Tibial nerve (tissue), 4 donors: ENCODE measurements around the gene BCAT1. TPM values are rescaled to one million over a fixed set of nuclear protein-coding genes. Genes with fewer than 3 reads are reported as not detected.
"Not testable (repeated sequence)": the region's sequence is repeated elsewhere in the genome, so short reads cannot be mapped to it uniquely, and the experiment has no call there.

Source experiments
- DNase-seq, 2 donors: peaks; one replicate each; pipeline ENCODE4 v3.0.0-alpha.2; 2019; ENCODE audit warnings: low spot score in 2 of 2
- H3K27ac ChIP-seq, 4 donors: fragments of 200-600 bp; sonication (generic) in 3 of 4; one replicate each; pipeline ENCODE4 v1.5.1; 2017 to 2019; ENCODE audit warnings: mild to moderate bottlenecking in 1 of 4
- H3K27me3 ChIP-seq, 2 donors: fragments of 200-600 bp; sonication (generic) in 1 of 2; one replicate each; pipeline versions ENCODE4 v1.5.1 to v1.6.0; 2017 to 2019
- H3K36me3 ChIP-seq, 3 donors: fragments of 200-600 bp; sonication (generic); one replicate each; pipeline ENCODE4 v1.5.1; 2018 to 2019
- H3K4me1 ChIP-seq, 4 donors: fragments of 200-600 bp; sonication (generic) in 3 of 4; one replicate each; pipeline ENCODE4 v1.5.1; 2017 to 2019
- H3K4me3 ChIP-seq, 4 donors: fragments of 200-600 bp; sonication (generic) in 3 of 4; one replicate each; pipeline ENCODE4 v1.5.1; 2017 to 2019; ENCODE audit warnings: mild to moderate bottlenecking in 1 of 4, moderate library complexity in 1 of 4
- H3K9me3 ChIP-seq, 4 donors: fragments of 200-600 bp; sonication (generic) in 3 of 4; one replicate each; pipeline ENCODE4 v1.5.1; 2017 to 2019
- EP300 ChIP-seq, 2 donors: sonication (generic); formaldehyde crosslinking; IDR thresholded peaks; one replicate each; pipeline ENCODE4 v1.6.1; 2017; ENCODE audit warnings: antibody characterized with exemption in 2 of 2, mild to moderate bottlenecking in 1 of 2
- POLR2A ChIP-seq, 2 donors: fragments of 450-650 bp; IDR thresholded peaks; one replicate each; pipeline ENCODE4 v1.6.1; 2017; ENCODE audit warnings: antibody characterized with exemption in 2 of 2, mild to moderate bottlenecking in 2 of 2, moderate library complexity in 2 of 2
- WGBS, 2 donors: methylation state at CpG; one replicate each; pipeline ENCODE4 v1.1.5; 2018; 5-methylcytosine and 5-hydroxymethylcytosine counted together
- total RNA-seq, 4 donors: library from RNA; depleted of rRNA; stranded (reverse); fragments of >200 nt; gene quantifications; one replicate each; pipeline ENCODE4 v1.1.0, GENCODE V29; 2016
- TF ChIP-seq, protein P1 (sequence below), 5 experiments: fragments of 200-600 bp in 3 of 5; fragments of 450-650 bp in 2 of 5; sonication (generic) in 3 of 5; IDR thresholded peaks; one replicate each; pipeline ENCODE4 v1.5.1; 2016 to 2019; ENCODE audit warnings: antibody characterized with exemption in 5 of 5, mild to moderate bottlenecking in 3 of 5, moderate library complexity in 2 of 5

BCAT1 gene
- total RNA-seq, 4 donors from 2014 or later, result 17.8 to 41.1 (median 35.0) TPM

GRCh38 chr12:24911271-24911791 lies 37.6 kb downstream of the BCAT1 start:
- WGBS, 2 donors, result 54 to 55% methylated on average over 9 of the region's 9 CpGs
- Histone ChIP-seq H3K4me3 (no peak overlapping the region), H3K27ac (no peak overlapping the region), H3K9me3 (no peaks in the 10 kb centered on the region), H3K4me1 (no peaks in the 10 kb centered on the region), H3K27me3 (no peaks in the 10 kb centered on the region), H3K36me3 (no peaks in the 10 kb centered on the region)
- no peak for DNase-seq
- TF ChIP-seq EP300 (IDR thresholded peaks at IDR 0.05) (no peak), POLR2A (IDR thresholded peaks at IDR 0.05) (no peak)
- TF ChIP-seq, protein P1, sequence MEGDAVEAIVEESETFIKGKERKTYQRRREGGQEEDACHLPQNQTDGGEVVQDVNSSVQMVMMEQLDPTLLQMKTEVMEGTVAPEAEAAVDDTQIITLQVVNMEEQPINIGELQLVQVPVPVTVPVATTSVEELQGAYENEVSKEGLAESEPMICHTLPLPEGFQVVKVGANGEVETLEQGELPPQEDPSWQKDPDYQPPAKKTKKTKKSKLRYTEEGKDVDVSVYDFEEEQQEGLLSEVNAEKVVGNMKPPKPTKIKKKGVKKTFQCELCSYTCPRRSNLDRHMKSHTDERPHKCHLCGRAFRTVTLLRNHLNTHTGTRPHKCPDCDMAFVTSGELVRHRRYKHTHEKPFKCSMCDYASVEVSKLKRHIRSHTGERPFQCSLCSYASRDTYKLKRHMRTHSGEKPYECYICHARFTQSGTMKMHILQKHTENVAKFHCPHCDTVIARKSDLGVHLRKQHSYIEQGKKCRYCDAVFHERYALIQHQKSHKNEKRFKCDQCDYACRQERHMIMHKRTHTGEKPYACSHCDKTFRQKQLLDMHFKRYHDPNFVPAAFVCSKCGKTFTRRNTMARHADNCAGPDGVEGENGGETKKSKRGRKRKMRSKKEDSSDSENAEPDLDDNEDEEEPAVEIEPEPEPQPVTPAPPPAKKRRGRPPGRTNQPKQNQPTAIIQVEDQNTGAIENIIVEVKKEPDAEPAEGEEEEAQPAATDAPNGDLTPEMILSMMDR (IDR thresholded peaks at IDR 0.05), result no peak

GRCh38 chr12:24910192-24910591 lies 38.7 kb downstream of the BCAT1 start:
- H3K27ac ChIP-seq, result peak overlapping the region in 1 of 4 donors; percentile 20
- H3K27me3 ChIP-seq, H3K4me3 ChIP-seq, DNase-seq, H3K4me1 ChIP-seq, H3K9me3 ChIP-seq, H3K36me3 ChIP-seq: not testable (repeated sequence)
- WGBS, 2 donors, result 95 to 97% methylated on average over 6 of the region's 6 CpGs

DNA sequence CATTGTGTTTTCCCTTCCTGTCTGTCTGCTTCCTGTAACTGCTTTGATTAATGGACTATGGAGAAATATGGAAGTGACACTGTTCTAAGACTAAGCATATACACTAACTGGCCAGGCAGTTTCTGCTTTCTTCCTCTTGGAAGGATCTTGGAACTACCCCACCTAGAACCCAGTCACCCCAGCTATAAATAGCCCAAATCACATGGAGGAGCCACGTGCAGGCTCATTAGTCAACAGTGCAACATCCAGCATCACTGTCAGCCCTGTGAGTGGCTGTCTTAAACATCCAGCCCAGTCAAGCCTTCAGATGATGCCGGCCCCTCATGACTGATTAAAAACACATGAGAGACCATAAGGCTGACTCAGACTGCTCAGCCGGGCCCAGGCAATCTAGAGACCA lies 39.2 kb downstream of the BCAT1 start:
- no peak for TF ChIP-seq POLR2A (IDR thresholded peaks at IDR 0.05)
- peak in 1 of 2 donors; percentile 74 for TF ChIP-seq EP300 (IDR thresholded peaks at IDR 0.05)
- peak; percentile 23 to 77 for DNase-seq
- H3K27me3 ChIP-seq, result no peaks in the 10 kb centered on the region
- no peak overlapping the region for H3K4me3 ChIP-seq
- H3K9me3 ChIP-seq, result no peaks in the 10 kb centered on the region
- H3K27ac ChIP-seq, result peak overlapping the region in 1 of 4 donors; percentile 20
- H3K36me3 ChIP-seq, result no peaks in the 10 kb centered on the region
- H3K4me1 ChIP-seq, result no peaks in the 10 kb centered on the region
- WGBS, 2 donors, result 56 to 62% methylated on average over 3 of the region's 3 CpGs

GRCh38 chr12:24907464-24907863 lies 41.4 kb downstream of the BCAT1 start:
- WGBS, 2 donors, result 95% methylated on average over 5 of the region's 5 CpGs
- no peaks in the 10 kb centered on the region for H3K9me3 ChIP-seq
- no peaks in the 10 kb centered on the region for H3K36me3 ChIP-seq
- H3K27ac ChIP-seq, result no peak overlapping the region
- peaks cover 0 to 12% (median 4%) of the 10 kb centered on the region in 4 donors for H3K4me1 ChIP-seq
- H3K27me3 ChIP-seq, result peaks cover 0 to 4% of the 10 kb centered on the region in 2 donors
- H3K4me3 ChIP-seq, result no peak overlapping the region
- DNase-seq, result no peak
- TF ChIP-seq, protein P1 (IDR thresholded peaks at IDR 0.05), result no peak
- TF ChIP-seq POLR2A (IDR thresholded peaks at IDR 0.05) (no peak), EP300 (IDR thresholded peaks at IDR 0.05) (no peak)

DNA sequence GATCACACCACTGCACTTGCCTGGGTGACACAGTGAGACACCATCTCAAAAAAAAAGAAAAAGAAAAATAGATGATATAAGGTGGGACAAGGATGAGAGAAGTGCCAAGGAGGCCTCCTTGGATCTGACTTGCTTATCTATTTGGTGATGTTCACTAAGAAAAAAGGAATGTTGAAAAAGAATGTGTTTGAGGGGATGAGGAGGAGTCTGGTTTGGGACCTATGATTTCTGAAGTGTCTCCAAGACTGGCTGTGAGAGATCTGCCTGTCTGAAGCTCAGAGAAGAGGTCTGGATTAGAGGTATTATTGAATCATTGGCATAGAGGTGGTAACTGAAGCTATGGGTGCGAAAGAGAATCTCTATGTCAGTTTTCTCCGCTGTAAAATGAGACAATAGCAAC lies 42.8 kb downstream of the BCAT1 start:
- peaks cover 0 to 4% of the 10 kb centered on the region in 2 donors for H3K27me3 ChIP-seq
- H3K4me3 ChIP-seq, result no peak overlapping the region
- H3K36me3 ChIP-seq, result no peaks in the 10 kb centered on the region
- no peaks in the 10 kb centered on the region for H3K9me3 ChIP-seq
- H3K4me1 ChIP-seq, result peaks cover 0 to 24% (median 5%) of the 10 kb centered on the region in 4 donors
- no peak for DNase-seq
- 94 to 100% methylated on average over 2 of the region's 2 CpGs for WGBS, 2 donors
- no peak overlapping the region for H3K27ac ChIP-seq
- TF ChIP-seq, protein P1 (IDR thresholded peaks at IDR 0.05), result no peak
- no peak for TF ChIP-seq EP300 (IDR thresholded peaks at IDR 0.05)
- no peak for TF ChIP-seq POLR2A (IDR thresholded peaks at IDR 0.05)

- Histone ChIP-seq H3K36me3 (no peaks in the 10 kb centered on the region), H3K4me3 (no peak overlapping the region), H3K9me3 (no peaks in the 10 kb centered on the region), H3K4me1 (peaks cover 0 to 28% (median 5%) of the 10 kb centered on the region in 4 donors), H3K27me3 (peaks cover 0 to 4% of the 10 kb centered on the region in 2 donors), H3K27ac (no peak overlapping the region)
- DNase-seq, result no peak
- TF ChIP-seq EP300 (IDR thresholded peaks at IDR 0.05) (no peak), POLR2A (IDR thresholded peaks at IDR 0.05) (no peak)
- TF ChIP-seq, protein P1 (IDR thresholded peaks at IDR 0.05), result no peak
- 57 to 76% methylated on average over 2 of the region's 2 CpGs for WGBS, 2 donors
These were observed 43.5 kb downstream of the BCAT1 start for GRCh38 chr12:24905431-24905830.
